ENCODE results near the gene ABCA9. TPM values are rescaled to one million over a fixed set of nuclear protein-coding genes. Genes with fewer than 3 reads are reported as not detected.
"Not testable (repeated sequence)": the region's sequence is repeated elsewhere in the genome, so short reads cannot be mapped to it uniquely, and the experiment has no call there.

The ABCA9 gene
- total RNA-seq, 1 donor from 2014 or later = 6.0 TPM

DNA sequence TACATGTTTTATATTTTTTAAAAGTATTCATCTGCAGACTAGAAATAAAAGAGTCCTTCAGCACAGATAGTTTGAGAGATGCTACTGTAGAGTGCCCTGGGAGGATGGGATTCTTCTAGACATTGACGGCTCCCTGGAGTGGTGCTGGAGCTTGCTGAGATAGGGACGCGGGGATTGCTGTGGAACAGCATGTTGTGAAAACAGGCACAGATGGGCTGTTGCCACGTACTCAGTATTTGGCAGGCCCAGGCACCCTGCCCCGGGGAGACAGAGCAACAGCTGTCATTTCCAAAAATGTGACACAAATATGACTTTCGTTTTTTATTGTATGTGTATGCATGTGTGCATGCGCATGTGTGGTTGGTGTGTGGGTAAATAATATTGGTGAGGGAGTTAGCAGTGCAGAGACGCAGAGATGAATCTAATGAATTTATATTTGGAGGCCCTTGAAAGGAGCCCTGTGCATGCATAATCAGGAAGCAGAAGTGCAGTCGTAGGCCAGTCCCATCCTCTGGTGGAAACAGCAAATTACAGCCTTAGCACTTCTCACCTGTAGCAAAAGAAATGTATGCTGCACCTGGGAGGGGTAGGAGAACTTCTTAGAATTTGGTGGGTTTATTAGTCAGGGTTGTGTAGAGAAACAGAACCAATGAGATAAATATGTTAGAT lies 99.4 kb downstream of the ABCA9 start:
- no peak for DNase-seq (ENCODE audit: low spot score)
- intact Hi-C loops (cut with DNase I) = no loop called here

DNA sequence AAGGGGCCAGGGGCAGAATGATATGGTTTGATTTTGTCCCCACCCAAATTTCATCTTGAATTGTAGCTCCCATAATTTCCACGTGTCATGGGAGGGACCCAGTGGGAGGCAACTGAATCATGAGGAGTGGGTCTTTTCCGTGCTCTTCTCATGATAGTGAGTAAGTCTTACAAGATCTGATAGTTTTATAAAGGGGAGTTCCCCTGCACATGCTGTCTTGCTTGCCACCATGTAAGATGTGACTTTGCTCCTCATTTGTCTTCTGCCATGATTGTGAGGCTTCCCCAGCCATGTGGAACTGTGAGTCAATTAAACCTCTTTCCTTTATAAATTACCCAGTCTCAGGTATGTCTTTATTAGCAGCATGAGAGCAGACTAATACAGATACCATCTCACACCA lies 101.6 kb downstream of the ABCA9 start:
- intact Hi-C loops (cut with DNase I); DNase-seq (ENCODE audit: low spot score): not testable (repeated sequence)

DNA sequence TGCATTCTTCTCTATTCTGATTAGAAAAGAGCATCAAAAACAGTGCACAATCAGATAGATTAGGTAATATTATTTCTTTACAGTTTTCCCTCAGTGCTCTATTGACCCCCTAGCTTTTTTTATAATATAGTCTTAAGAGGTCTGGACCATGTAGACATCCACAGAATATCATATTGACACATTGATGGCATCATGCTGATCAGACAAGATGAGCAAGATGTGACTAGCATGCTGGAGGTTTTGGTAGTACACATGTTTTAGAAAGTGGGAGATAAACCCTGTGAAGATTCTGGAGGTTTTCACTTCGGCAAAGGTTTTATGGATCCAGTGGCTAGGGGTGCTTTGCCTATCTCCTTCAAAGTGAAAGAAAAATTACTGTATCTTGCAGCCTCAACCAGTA lies 102.8 kb downstream of the ABCA9 start:
- intact Hi-C loops (cut with DNase I) = no loop called here

DNA sequence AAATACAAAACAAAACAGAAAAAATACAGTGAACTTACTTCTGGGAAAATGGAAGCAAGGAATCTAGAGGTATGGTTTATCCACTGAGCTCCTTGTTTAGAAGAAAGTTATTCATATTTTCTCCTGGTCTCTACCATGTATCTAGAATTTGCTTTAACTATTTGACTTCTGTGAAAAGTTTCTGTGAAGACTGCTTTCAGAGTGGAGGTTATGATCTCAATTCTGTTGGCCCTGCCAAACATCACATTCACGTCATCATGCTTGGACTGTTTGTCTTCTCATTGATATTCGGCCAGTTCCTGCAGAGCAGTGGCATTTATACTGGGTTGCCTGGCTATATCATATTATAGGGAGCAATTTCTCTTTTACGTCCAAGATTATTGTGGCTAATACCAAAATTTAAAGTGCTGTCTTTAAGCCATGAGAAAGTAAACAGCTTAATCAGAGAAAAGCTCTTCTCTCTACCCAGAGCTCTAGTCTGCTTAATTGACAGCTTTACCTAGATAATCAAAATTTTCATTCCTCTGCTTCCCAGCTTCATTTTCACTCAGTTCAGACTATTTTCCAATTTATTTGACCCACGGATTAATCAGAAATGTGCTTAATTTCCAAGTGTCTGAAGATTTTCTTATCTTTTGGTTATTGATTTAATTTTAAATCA lies 105.4 kb downstream of the ABCA9 start, which contains the start of gene ABCA8:
Gene ABCA8 (minus strand): TSS at position 212 of the 661 bp plus-strand sequence. CDS start 13,358 bp downstream, outside the sequence.
- DNase-seq (ENCODE audit: low spot score) = no peak
- intact Hi-C loops (cut with DNase I) = no loop called here

More for the DNA sequence above, 102.8 kb downstream of the ABCA9 start:
- DNase-seq (ENCODE audit: low spot score) = no peak

DNA sequence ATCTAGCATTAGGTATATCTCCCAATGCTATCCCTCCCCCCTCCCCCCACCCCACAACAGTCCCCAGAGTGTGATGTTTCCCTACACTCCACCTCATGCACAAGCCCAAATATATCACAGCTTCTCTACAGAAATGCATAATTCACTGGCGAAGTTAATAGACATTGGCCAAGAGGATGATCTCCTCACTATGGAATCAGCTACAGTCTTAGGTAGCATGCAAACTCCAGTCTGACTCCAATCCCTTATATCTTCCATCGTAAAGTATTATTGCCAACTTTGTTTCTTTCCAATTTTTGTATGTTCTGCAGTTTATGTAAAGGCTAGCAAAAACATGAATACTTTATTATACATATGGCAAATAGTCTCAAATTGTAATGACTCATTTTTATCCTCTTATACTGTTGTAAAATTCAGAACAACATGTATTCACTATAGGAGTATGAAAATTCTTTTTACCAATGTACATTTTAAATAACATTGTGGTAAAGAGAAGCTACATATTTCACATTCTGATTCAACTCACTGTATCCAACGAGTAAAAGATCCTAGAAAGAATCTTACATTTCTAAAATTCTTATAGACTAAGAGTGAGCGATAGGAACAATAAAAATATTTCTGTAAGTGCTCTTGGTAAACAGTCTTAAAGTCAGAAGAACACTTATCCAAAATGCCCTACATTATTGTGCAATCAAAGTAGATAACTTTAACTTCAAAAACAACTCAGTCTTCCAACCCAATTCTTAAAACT lies 106.4 kb downstream of the ABCA9 start:
- intact Hi-C loops (cut with DNase I) = no loop called here

DNA sequence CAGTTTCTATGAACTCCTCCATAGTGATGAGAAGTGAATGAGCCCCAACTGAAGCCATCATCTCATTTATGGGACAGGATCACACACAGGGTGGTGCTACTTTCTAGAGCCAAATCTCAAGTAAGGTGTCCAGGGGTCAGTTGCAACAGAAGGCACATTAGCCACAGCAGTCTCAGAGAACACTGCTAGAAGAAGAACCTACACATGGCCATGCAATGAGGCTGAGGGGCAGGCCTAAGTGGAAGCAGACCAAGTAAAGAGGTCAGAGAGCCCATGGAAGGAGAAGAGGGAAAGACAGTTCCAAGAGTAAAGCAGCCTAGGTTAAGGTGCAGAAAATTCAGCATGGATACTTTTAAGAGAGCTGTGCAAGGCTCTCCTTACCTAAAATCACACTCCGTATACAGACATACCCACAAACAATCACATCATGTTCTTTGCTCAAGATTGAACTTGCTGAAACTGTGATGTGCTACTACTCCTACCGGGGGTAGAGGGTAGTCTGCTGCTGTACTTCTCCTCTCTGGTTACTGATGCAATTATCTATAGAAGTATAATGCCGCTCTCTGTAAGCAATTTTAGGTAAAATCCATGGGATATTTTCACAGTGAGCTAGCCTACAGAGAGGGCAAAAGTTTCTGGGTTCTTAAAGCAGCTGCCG lies 107.3 kb downstream of the ABCA9 start:
- DNase-seq (ENCODE audit: low spot score) = no peak

More for the DNA sequence above, 106.4 kb downstream of the ABCA9 start:
- DNase-seq (ENCODE audit: low spot score) = no peak

DNA sequence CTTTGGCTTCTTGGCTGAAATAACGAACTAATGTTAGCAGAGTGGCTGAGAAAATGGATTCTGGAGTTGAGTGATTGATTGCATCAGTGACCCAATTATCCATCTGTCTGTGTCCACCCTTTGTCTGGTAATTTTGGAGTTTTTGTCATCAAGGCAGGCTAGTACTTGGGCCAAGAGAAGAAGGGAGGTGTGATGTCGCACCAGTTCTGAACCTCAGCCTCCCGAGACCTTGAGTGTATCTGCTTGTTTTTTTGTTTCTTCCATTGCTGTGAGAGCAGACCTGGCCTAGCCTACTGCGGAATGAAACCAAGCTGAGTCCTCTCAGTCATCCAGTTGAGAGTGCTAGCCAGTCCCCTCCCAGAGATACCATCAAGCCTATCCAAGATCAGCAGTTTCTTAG lies 110.0 kb downstream of the ABCA9 start:
- intact Hi-C loops (cut with DNase I) = no loop called here
- DNase-seq (ENCODE audit: low spot score) = no peak

More for the DNA sequence above, 107.3 kb downstream of the ABCA9 start:
- intact Hi-C loops (cut with DNase I) = no loop called here

DNA sequence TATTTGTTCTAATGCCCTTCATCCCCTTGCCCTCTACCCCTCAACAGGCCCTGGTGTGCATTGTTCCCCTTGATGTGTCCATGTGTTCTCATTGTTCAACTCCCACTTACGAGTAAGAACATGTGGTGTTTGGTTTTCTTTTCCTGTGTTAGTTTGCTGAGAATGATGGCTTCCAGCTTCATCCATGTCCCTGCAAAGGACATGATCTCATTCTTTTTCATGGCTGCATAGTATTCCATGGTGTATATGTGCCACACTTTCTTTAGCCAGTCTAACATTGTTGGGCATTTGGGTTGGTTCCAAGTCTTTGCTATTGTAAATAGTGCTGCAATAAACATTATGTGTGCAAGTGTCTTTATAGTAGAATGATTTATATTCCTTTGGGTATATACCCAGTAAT lies 112.9 kb downstream of the ABCA9 start:
- intact Hi-C loops (cut with DNase I); DNase-seq (ENCODE audit: low spot score): not testable (repeated sequence)

DNA sequence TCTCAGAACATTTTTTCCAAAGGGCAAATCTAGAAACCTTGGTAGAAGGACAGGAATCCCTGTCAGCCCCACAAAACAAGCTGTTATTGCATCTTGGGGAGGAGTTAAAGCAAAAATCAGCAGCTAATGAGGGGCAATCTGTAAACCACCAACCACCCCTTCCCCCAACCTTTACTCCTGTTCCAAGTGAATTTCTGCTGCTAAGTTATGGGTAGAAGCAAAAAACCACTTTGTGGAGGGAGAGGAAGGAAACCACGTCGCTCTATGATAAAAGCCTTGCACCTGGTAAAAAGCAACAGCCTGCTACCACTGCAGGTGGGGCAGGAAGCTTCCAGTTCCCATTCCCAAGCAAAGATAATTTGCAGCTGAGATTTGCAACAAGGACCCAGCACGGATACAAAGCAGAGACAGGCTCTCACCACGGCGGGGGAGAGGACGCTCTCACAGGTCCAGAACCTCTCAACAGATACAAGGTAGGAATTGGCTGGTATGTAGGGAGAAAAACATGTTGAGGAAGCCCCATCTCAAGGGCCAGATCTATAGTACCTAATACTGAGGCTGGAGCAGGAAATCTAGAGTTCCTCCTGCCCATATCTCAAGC lies 116.2 kb downstream of the ABCA9 start:
- DNase-seq (ENCODE audit: low spot score) = no peak

DNA sequence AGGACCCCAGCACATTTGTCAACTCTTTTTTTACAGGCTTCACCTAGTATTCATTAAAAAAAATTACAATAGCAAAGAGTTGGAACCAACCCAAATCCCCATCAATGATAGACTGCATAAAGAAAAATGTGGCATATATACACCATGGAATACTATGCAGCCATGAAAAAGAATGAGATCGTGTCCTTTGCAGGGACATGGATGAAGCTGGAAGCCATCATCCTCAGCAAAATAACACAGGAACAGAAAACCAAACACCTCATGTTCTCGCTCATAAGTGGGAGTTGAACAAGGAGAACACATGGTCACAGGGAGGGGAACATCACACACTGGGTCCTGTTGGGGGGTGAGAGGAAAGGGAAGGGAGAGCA lies 116.9 kb downstream of the ABCA9 start:
- DNase-seq (ENCODE audit: low spot score); intact Hi-C loops (cut with DNase I): not testable (repeated sequence)

More for the DNA sequence above, 116.2 kb downstream of the ABCA9 start:
- intact Hi-C loops (cut with DNase I) = no loop called here

DNA sequence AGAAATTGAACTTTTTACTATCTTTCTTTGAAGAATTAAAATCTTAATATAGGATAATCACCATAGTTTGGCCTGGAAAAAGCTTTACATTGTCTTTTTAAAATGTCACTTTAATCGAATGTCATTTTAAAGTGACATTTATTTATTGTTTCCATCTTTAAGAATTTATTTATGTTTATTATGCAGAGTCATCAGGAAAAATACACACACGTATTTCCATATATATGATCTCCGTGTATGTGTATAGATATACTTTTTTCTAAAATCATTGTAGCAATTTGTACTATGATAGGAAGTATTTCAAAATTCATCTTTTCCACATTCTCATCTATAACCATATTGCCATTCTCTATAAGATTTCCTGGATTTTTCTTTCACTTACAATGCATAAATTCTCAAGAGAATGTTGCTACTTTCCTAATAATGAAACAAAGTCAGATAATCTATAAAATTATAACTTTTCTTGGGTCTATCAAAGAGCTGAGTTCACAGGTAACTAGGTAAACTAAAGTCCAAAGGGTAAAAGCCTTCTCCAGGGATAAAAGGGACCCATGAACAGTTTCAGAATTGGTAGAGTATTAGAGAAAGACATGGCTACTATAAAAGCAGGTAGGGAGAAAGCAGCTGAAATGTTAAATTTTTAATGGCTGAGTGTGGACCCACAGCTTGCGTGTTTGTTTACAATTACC lies 117.5 kb downstream of the ABCA9 start:
- DNase-seq (ENCODE audit: low spot score) = no peak
- intact Hi-C loops (cut with DNase I) = no loop called here

DNA sequence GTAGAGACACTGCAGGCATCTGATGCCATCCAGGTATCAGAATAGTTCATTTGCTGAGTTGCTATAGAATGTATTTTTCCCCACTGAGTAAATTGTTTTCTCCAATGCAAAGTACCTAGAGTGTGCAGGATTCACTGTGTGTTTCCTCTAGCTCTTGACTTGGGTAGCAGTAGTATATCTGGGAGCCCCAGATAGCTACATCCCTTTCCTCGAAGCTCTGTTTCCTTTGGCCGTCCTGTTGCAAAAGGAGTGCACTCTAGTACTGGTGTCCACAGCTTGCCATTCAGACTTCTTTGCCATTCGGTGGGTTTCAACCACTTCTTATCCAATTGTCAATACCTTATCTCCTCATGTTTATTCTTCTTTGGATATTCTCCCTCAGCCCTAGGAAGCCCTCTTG lies 118.3 kb downstream of the ABCA9 start:
- intact Hi-C loops (cut with DNase I) = no loop called here
- no peak for DNase-seq (ENCODE audit: low spot score)

DNA sequence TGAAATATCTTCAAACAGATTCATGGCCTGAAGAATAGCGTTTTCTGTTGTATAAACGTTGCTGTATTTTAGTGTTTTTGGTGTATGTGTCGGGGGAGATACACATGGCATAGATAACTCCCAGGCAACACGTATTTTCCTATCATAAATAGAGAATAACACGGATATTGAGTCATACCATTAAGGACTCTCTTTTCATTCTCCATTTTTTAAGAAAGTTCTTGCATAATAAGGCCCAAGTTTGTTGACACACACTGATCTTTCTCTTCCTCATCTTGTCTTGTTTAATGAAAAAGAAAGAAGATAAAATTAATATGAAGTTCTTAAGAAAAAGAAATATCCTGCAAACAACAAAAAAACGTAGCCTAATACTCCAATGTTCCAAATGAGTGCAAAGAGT lies 119.0 kb downstream of the ABCA9 start:
- no peak for DNase-seq (ENCODE audit: low spot score)
- intact Hi-C loops (cut with DNase I) = no loop called here

DNA sequence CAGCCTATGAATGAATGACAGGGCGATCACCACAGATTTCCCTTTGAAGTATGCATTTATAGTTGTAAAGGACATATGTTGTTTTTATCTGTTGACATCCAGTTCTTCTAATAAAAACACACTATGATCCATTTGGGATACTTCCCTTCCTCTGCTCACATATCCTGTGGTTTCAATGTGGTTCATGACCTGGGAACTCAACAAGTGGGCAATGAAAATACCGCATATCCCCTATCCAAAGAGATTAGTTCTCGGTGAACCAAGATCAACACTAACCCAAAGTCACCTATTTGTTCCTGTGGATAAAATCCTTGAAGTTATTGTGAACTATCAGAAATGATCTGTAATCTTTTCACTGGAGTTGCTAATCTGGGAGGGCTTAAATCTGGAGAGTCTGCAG lies 121.5 kb downstream of the ABCA9 start:
- intact Hi-C loops (cut with DNase I) = no loop called here
- no peak for DNase-seq (ENCODE audit: low spot score)

DNA sequence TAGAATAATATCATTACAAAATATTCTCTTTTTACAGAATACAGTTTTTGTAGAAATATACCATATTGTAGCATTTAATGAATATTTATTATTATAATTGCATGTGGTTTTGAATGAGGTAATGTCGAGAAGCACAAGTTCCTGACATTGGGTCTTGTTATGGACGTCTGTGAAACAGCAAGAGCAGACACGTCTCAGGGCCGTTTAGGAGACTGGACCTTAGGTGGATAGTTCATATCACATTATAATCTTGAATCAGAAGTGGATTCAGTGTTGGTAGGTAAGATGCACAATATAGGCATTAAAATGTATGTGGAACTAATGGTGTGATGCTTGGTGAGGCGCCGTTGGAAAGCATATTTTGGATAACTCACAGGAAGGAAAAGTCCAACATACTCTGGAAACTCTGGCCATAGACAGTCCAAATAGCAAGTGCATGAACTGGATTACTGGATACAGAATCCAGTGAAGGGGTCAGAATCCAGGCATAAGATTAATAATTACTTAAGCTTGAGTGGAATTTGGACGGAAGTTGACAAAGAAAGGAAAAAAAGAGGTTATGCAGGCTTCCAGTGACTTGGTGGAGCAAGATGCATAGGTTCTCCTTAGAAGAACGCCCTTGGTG lies 122.7 kb downstream of the ABCA9 start:
- intact Hi-C loops (cut with DNase I) = no loop called here
- DNase-seq (ENCODE audit: low spot score) = no peak

DNA sequence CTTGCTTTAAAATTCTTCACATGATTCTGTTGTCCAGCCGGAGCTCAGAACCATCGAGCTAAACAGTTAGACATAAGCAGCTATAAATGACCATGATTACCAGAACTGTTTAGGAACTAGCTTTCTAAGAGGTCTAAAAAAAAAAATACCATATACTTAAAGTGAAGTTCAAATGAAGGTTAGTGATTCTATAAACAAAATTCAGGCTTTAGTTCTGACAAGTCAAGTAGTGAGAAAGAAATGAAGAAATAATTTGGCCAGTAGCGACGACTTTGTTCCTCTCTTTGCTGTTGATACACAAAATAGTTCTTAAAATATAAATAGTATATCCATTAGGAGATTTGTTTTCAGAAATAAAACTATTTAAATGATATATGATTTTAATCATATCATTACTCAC lies 133.2 kb downstream of the ABCA9 start:
- intact Hi-C loops (cut with DNase I) = no loop called here
- DNase-seq (ENCODE audit: low spot score) = no peak

DNA sequence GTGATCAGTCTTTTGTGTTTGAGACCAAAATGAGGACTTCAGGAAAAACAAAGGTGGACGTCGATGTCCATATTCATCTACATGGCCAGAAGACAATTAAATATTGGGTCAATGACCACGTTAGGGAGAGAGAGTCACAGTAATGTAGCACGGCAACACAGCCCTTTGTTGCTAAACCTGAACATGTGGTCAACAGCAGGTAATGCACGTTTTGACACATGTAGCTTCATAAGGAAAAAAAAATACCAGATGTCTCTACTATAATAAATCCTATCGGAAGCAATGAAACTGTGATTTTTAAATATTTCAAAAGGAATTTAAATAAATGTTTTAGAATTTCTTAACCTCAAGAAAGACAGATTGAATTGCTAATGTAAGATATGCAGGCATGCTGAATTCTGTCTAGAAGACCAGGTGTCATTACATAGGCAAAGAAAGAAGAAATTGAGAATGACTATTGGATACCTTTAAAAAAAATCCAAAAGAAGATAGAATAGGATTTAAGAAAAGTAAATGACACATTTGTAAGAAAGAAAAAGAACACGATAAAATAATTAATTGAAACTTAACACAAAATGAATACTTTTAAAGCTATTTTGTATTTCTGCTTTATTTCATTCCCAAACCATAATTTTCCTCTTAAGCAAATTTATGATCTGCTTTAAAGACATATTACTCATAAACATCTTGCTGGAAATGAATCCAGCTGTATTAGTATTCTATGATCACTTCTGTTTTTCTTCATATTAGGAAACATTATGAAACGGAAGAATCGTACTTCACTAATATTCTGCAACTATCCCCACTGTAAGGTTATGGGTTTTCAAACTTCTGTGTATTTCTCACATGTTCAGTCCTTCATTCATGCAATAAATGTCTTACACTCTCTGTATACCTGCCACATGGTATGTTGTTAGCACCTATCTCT lies 135.7 kb downstream of the ABCA9 start:
- intact Hi-C loops (cut with DNase I) = no loop called here

More for the DNA sequence above, 135.7 kb downstream of the ABCA9 start:
- DNase-seq (ENCODE audit: low spot score) = no peak

Data from cardiac septum (tissue), 1 donor.